K562 (cell line): Measurements from ENCODE around the gene CNKSR1. TPM values are rescaled to one million over a fixed set of nuclear protein-coding genes. Genes with fewer than 3 reads are reported as not detected.

Experiments
- ATAC-seq: fragments of 200-7000 bp; cut with Tn5 transposase; 3 replicates; pipeline ENCODE4 v1.9.1; 2020; ENCODE audit warnings: moderate library complexity
- BruUV-seq: library from RNA; stranded (reverse); fragments of 400-500 nt; replicated peaks from 2 replicates; lab custom pipeline; 2021; lab: Mats Ljungman, UMichigan
- CTCF ChIA-PET: fragments of 300-600 bp; formaldehyde crosslinking; extraction: SDS; loops from one replicate; lab custom pipeline; 2021; ENCODE audit warnings: low intra/inter-chr PET ratio; lab: Yijun Ruan, JAX
- POLR2A ChIA-PET: fragments of 300-600, 350-650 bp; sonication (Branson Sonifier 250); formaldehyde crosslinking; extraction: SDS; loops from one replicate; lab custom pipeline; 2021; ENCODE audit warnings: antibody characterized with exemption, inconsistent platforms; lab: Yijun Ruan, JAX
- DNase-seq, 4 experiments: peaks; one replicate each; pipeline versions ENCODE4 v3.0.0 to v3.0.0-alpha.2; 2011 to 2018; ENCODE audit warnings: low spot score in 3 of 4, mixed read lengths in 3 of 4; ENCODE audit errors: extremely low read depth in 1 of 4
- FAIRE-seq: peaks from 2 replicates; lab custom pipeline; 2011; peaks lifted over from hg19 to GRCh38; lab: Jason Lieb, UNC
- H2AFZ ChIP-seq: 2 replicates; pipeline ENCODE4 v1.6.0; 2011; ENCODE audit warnings: low read depth, low read length, control low read depth, inconsistent platforms
- H3K27ac ChIP-seq: fragments of 200-600 bp; 3 replicates; pipeline ENCODE4 v1.8.0; 2011; ENCODE audit warnings: low read depth, mild to moderate bottlenecking, control low read depth, inconsistent platforms, low read length, moderate library complexity, mixed read lengths; ENCODE audit errors: extremely low read depth
- H3K27me3 ChIP-seq, 2 experiments: fragments of 300-600 bp in 1 of 2; 2 replicates in 1 of 2; 3 replicates in 1 of 2; pipeline versions ENCODE4 v1.6.0 to v1.8.0; 2011; ENCODE audit warnings: inconsistent platforms in 2 of 2, low read length in 2 of 2, mild to moderate bottlenecking in 1 of 2, mixed read lengths in 1 of 2, moderate library complexity in 1 of 2; ENCODE audit not compliant: control insufficient read depth in 2 of 2, insufficient read depth in 2 of 2
- H3K36me3 ChIP-seq: fragments of 300-600 bp; 3 replicates; pipeline ENCODE4 v1.8.0; 2011; ENCODE audit warnings: mild to moderate bottlenecking, low read length, inconsistent platforms; ENCODE audit not compliant: control insufficient read depth, insufficient read depth
- H3K4me1 ChIP-seq, 2 experiments: fragments of 200-600 bp in 1 of 2; replicated peaks in 1 of 2; 2 replicates in 1 of 2; 3 replicates in 1 of 2; pipeline versions ENCODE4 v1.5.1 to v1.8.0; 2011; ENCODE audit warnings: inconsistent platforms in 2 of 2, low read length in 2 of 2, mild to moderate bottlenecking in 1 of 2, mixed read lengths in 1 of 2, moderate library complexity in 1 of 2; ENCODE audit not compliant: control insufficient read depth in 2 of 2, insufficient read depth in 2 of 2
- H3K4me2 ChIP-seq: 2 replicates; pipeline ENCODE4 v1.6.1; 2011; ENCODE audit warnings: low read length, control low read depth, inconsistent platforms, mixed read lengths; ENCODE audit not compliant: insufficient read depth
- H3K4me3 ChIP-seq: fragments of 200-600 bp; sonication (generic), shearing (Covaris generic); 2 replicates; pipeline ENCODE4 v1.5.1; 2016; ENCODE audit warnings: control low read depth, inconsistent platforms
- H3K79me2 ChIP-seq: fragments of 200-600 bp; 3 replicates; pipeline ENCODE4 v1.8.0; 2011; ENCODE audit warnings: low read length, inconsistent platforms; ENCODE audit not compliant: control insufficient read depth, insufficient read depth
- H3K9ac ChIP-seq, 2 experiments: 2 replicates each; pipeline versions ENCODE4 v1.6.0 to v1.6.1; 2011; ENCODE audit warnings: low read depth in 2 of 2, low read length in 2 of 2, control low read depth in 1 of 2, inconsistent platforms in 1 of 2, mild to moderate bottlenecking in 1 of 2, mixed read lengths in 1 of 2; ENCODE audit not compliant: insufficient read depth in 1 of 2
- H3K9me1 ChIP-seq: one replicate; pipeline ENCODE4 v1.6.0; 2011; ENCODE audit warnings: inconsistent platforms, mild to moderate bottlenecking, low read length, moderate library complexity; ENCODE audit not compliant: control insufficient read depth, insufficient read depth
- H3K9me3 ChIP-seq: replicated peaks from 2 replicates; pipeline ENCODE4 v1.5.1; 2011; ENCODE audit warnings: low read depth, low read length, inconsistent platforms; ENCODE audit not compliant: control insufficient read depth, insufficient read depth
- H4K20me1 ChIP-seq: replicated peaks from 2 replicates; pipeline ENCODE4 v1.6.1; 2011; ENCODE audit warnings: low read length, inconsistent platforms, mixed read lengths; ENCODE audit not compliant: control insufficient read depth, insufficient read depth
- ARID1B ChIP-seq: fragments of 450-650 bp; IDR thresholded peaks from 2 replicates; pipeline ENCODE4 v1.6.1; 2016; ENCODE audit warnings: antibody characterized with exemption, mild to moderate bottlenecking, inconsistent platforms
- ATF3 ChIP-seq, 2 experiments: fragments of 450-650 bp in 1 of 2; sonication (generic) in 1 of 2; formaldehyde crosslinking in 1 of 2; IDR thresholded peaks in 1 of 2; conservative IDR thresholded peaks in 1 of 2; 2 replicates each; pipeline versions ENCODE4 v1.6.1 to v1.8.1; 2016 to 2023; ENCODE audit warnings: mild to moderate bottlenecking in 2 of 2, moderate library complexity in 2 of 2, inconsistent platforms in 1 of 2, missing genetic modification reagents in 1 of 2
- CEBPB ChIP-seq: fragments of 450-650 bp; IDR thresholded peaks from 2 replicates; pipeline ENCODE4 v1.6.1; 2016; ENCODE audit warnings: missing genetic modification characterization, missing compliant biosample characterization
- CTCF ChIP-seq, 3 experiments: IDR thresholded peaks in 2 of 3; conservative IDR thresholded peaks in 1 of 3; 2 replicates each; pipeline ENCODE4 v1.5.1; 2011 to 2012; ENCODE audit warnings: low read length in 3 of 3, mild to moderate bottlenecking in 3 of 3, control low read depth in 2 of 3, improper control_type of control experiment in 1 of 3, inconsistent platforms in 1 of 3, low read depth in 1 of 3, mixed read lengths in 1 of 3, moderate library complexity in 1 of 3; ENCODE audit not compliant: insufficient read depth in 2 of 3
- HDAC2 ChIP-seq: fragments of 450-650 bp; IDR thresholded peaks from 2 replicates; pipeline ENCODE4 v1.6.1; 2016; ENCODE audit warnings: mild to moderate bottlenecking
- HNRNPK ChIP-seq: fragments of 200-400 bp; formaldehyde crosslinking; IDR thresholded peaks from one replicate; pipeline ENCODE4 v1.6.1; 2018; ENCODE audit warnings: mild to moderate bottlenecking, low read depth, low read length; ENCODE audit not compliant: poor library complexity, severe bottlenecking
- IFI16 ChIP-seq: fragments of 250-450 bp; sonication (Bioruptor Pico); IDR thresholded peaks from 2 replicates; pipeline ENCODE4 v2.1.2; 2022; ENCODE audit warnings: mild to moderate bottlenecking, inconsistent platforms
- L3MBTL2 ChIP-seq: fragments of 450-650 bp; IDR thresholded peaks from 2 replicates; pipeline ENCODE4 v1.6.1; 2016; ENCODE audit warnings: mild to moderate bottlenecking, moderate library complexity
- MTA3 ChIP-seq: fragments of 450-650 bp; formaldehyde crosslinking; IDR thresholded peaks from 2 replicates; pipeline ENCODE4 v1.6.1; 2017; ENCODE audit warnings: mild to moderate bottlenecking, borderline replicate concordance
- NBN ChIP-seq: fragments of 450-650 bp; IDR thresholded peaks from 2 replicates; pipeline ENCODE4 v1.6.1; 2016; ENCODE audit warnings: low read depth, mild to moderate bottlenecking
- SIRT6 ChIP-seq: IDR thresholded peaks from one replicate; pipeline ENCODE4 v1.6.1; 2012; ENCODE audit warnings: low read depth, mild to moderate bottlenecking, control low read depth, inconsistent platforms, low read length, moderate library complexity
- TCF3 ChIP-seq: sonication (generic); formaldehyde crosslinking; IDR thresholded peaks from 2 replicates; pipeline ENCODE4 v1.4.0; 2020; ENCODE audit warnings: mild to moderate bottlenecking, missing genetic modification reagents
- TOE1 ChIP-seq, 2 experiments: fragments of 450-650 bp in 1 of 2; sonication (generic) in 1 of 2; formaldehyde crosslinking in 1 of 2; IDR thresholded peaks; 2 replicates each; pipeline versions ENCODE4 v1.7.1 to v1.8.0; 2016 to 2022; ENCODE audit warnings: borderline replicate concordance in 2 of 2, mild to moderate bottlenecking in 2 of 2, antibody characterized with exemption in 1 of 2, inconsistent platforms in 1 of 2, low read depth in 1 of 2, missing genetic modification reagents in 1 of 2, moderate library complexity in 1 of 2
- ZBTB33 ChIP-seq: sonication (generic); formaldehyde crosslinking; IDR thresholded peaks from 2 replicates; pipeline ENCODE4 v1.8.1; 2023; ENCODE audit warnings: mild to moderate bottlenecking, missing genetic modification reagents
- WGBS: fragments of 100-300 bp; shearing (Covaris generic); methylation state at CpG from one replicate; pipeline ENCODE4 v1.1.6; 2016; ENCODE audit warnings: low coverage, mixed read lengths; ENCODE audit not compliant: insufficient coverage; ENCODE audit errors: missing lambda C conversion rate; 5-methylcytosine and 5-hydroxymethylcytosine counted together
- in situ Hi-C: fragments of 300-500 bp; cut with MboI; formaldehyde crosslinking; loops from 4 replicates; pipeline ENCODE4 v1.15.0; 2018; ENCODE audit warnings: inconsistent platforms, mixed read lengths
- intact Hi-C: fragments of 100-400 bp; cut with micrococcal nuclease; formaldehyde crosslinking; loops from 2 replicates; pipeline ENCODE4 v1.14.2; 2022
- polyA plus RNA-seq, 8 experiments: library from polyadenylated mRNA; depleted of rRNA in 4 of 8; stranded (reverse) in 5 of 8; unstranded in 3 of 8; fragments of >200 nt; fragmentation: Nextera tagmentation in 2 of 8; fragmentation: Illumina TruSeq in 1 of 8; extraction: Ambion mirVana in 2 of 8; extraction: Trizol in 1 of 8; gene quantifications; 2 replicates each; pipeline versions ENCODE4 v1.2.1 to v1.2.3, GENCODE V29; 2011 to 2014; ENCODE audit warnings: inconsistent platforms in 1 of 8, missing spikeins in 1 of 8
- total RNA-seq, 7 experiments: library from RNA; depleted of rRNA in 6 of 7; stranded (reverse); fragments of >200 nt in 6 of 7; fragmentation: Illumina TruSeq in 2 of 7; extraction: Trizol in 2 of 7; gene quantifications; 2 replicates each; pipeline versions ENCODE4 v1.2.1 to v1.2.3, GENCODE V29; 2011 to 2021; ENCODE audit warnings: low replicate concordance in 1 of 7

CNKSR1 gene
- total and polyA plus RNA-seq, 9 of the 15 experiments (the other 6 are each of a cell fraction or from before 2014, with no cell fraction given): 0.03 to 2.8 (median 1.1) TPM

- TF ChIP-seq HDAC2 (peak; percentile 15; the same call in 1 of the 2 replicates), IFI16 (CRISPR knock-in tag) (0 out of 2 replicates have a peak, but pooled peaks have one; percentile 2), CEBPB (tag) (peak; percentile 66), HNRNPK (no peak), NBN (0 out of 2 replicates have a peak, but pooled peaks have one; percentile 10), TOE1 (IDR thresholded peaks at IDR 0.05; ENCODE audit: borderline replicate concordance) (peak; percentile 50; the same call in 1 of the 2 replicates), TOE1 (CRISPR knock-in tag; IDR thresholded peaks at IDR 0.05; ENCODE audit: borderline replicate concordance, low read depth) (no peak)
These were observed 38.2 kb upstream of the CNKSR1 start (continued) for GRCh38 chr1:26138974-26139558.

- peak overlapping the region; percentile 87 for H2AFZ ChIP-seq
- intact Hi-C loops (loop anchor here (2.0 kb wide), 1 partner anchor 15 kb away; no protein-coding TSS in a partner anchor), in situ Hi-C loops (no loop called here)
- peak overlapping the region in 1 of 2 experiments; percentile 29; a peak in 1 of 4 replicates for H3K9ac ChIP-seq
- ChIA-PET POLR2A (interaction anchor here (0.6 to 9.1 kb wide), 15 partner anchors 9 to 420 kb away, joined by 3 to 237 read pairs (median 3); partner anchors contain the start of gene CEP85), CTCF (interaction anchor here (0.6 to 5.1 kb wide), 3 partner anchors 22 to 37 kb away, joined by 3 to 114 read pairs (median 3); no protein-coding TSS in a partner anchor)
- H3K9me3 ChIP-seq: no peaks in the 10 kb centered on the region
- H3K36me3 ChIP-seq: no peaks in the 10 kb centered on the region
- BruUV-seq: no TSS peak
- 52% methylated on average over 8 of the region's 8 CpGs for WGBS
- no peak overlapping the region for H3K4me3 ChIP-seq
- no peaks in the 10 kb centered on the region for H3K79me2 ChIP-seq
- FAIRE-seq (no peak), DNase-seq (no peak), ATAC-seq (peak; percentile 16)
- H3K4me1 ChIP-seq: peaks cover 23 to 29% of the 10 kb centered on the region in 2 experiments; a peak in 4 of 5 replicates
- H3K27ac ChIP-seq: peak overlapping the region; percentile 44; the same call in 1 of the 3 replicates
- H3K27me3 ChIP-seq: no peaks in the 10 kb centered on the region
- no peaks in the 10 kb centered on the region for H3K9me1 ChIP-seq
- no peaks in the 10 kb centered on the region for H4K20me1 ChIP-seq
- peak overlapping the region; percentile 54; the same call in 1 of the 2 replicates for H3K4me2 ChIP-seq
- no peak for TF ChIP-seq SIRT6
- TF ChIP-seq TCF3 (CRISPR knock-in tag): 0 out of 2 replicates have a peak, but pooled peaks have one; percentile 9
- TF ChIP-seq ARID1B: 0 out of 2 replicates have a peak, but pooled peaks have one; percentile 19
- 0 out of 2 replicates have a peak, but pooled peaks have one; percentile 24 for TF ChIP-seq MTA3
- TF ChIP-seq ZBTB33 (CRISPR knock-in tag): peak; percentile 96
- TF ChIP-seq CTCF (IDR thresholded peaks at IDR 0.05 in 2 of 3, conservative IDR thresholded peaks at IDR 0.05 in 1 of 3; ENCODE audit: insufficient read depth in 2 of 3, low read depth in 1 of 3, low read length in 3 of 3): peak; percentile 10 to 29 (median 23); a peak in 1 of 6 replicates
- TF ChIP-seq L3MBTL2: 0 out of 2 replicates have a peak, but pooled peaks have one; percentile 10
- TF ChIP-seq ATF3 (IDR thresholded peaks at IDR 0.05): peak; percentile 50; the same call in 1 of the 2 replicates
- no peak for TF ChIP-seq ATF3 (CRISPR knock-in tag; conservative IDR thresholded peaks at IDR 0.05)
These were observed 35.1 kb upstream of the CNKSR1 start for GRCh38 chr1:26142159-26142558.
